GM18858 (cell line): ENCODE results near the gene ARHGAP15.

Experiments
- ATAC-seq: cut with Tn5 transposase; IDR thresholded peaks from one replicate; pipeline ENCODE4 v1.9.1; 2021; ENCODE audit not compliant: unreplicated experiment

ARHGAP15 gene

DNA sequence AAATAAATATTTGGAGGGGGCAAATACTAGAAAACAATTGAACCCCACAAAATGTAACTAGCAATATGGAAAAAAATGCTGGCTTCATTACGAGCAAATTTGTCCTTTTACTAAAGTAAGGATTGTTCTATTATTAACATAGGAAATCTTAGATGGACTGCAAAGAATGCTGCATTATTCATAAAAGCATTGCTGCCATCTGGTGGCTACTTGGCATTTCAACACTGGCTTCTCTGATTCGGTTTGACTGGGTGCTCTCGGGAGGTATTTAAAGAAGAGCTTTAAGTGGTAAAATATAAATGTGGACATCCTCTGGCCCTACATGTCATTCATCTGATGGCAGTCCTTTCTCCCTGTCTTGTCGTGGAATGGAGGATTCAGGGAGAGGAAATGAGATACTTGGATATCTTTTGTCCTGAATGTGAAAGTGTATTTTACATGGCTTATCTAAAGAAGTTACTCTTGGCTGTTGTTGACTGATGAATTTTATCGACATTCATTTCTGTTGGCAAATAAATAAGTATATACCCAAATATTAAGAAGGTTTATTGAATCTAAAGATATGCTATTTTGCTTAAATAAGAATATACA is 130.2 kb downstream of the ARHGAP15 start:
- peak; percentile 36 for ATAC-seq

DNA sequence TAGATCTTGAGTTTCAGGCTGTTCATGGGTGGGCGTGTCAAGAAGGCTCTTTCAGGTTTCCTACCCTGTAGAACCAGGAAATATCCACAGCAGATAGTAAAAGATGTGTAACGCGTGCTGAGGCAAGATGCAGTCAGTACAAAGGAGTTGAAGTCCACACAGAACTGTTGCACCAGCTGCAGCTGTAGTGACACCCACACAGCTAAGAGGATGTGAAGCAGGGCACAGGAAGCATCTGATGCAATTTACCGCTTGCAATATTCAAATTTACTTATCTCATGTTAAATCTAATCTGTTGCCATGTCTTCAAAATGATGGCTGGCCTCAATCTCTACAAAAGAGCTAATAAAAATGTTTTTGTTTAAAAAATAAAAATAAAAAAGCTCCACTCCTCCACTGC is 132.8 kb downstream of the ARHGAP15 start:
- ATAC-seq, result peak; percentile 64

DNA sequence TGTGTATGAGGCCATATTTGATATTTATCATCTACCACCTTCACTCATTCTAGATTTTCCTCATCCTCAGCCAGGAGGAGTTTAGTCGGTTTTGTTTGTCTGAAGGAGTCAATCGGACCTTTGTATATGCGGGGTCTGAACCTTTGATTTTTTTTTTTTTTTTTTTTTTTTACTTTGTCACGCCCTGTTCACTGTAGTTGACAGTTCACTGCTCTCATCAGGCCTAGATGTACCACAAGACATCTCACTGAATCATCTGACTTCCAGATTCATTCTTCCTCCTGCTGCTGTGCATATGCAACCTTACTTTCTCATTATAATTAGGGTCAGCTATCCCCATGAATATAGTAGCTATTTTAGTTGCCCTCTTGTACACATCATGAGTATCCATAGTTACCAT is 133.2 kb downstream of the ARHGAP15 start:
- no peak for ATAC-seq

DNA sequence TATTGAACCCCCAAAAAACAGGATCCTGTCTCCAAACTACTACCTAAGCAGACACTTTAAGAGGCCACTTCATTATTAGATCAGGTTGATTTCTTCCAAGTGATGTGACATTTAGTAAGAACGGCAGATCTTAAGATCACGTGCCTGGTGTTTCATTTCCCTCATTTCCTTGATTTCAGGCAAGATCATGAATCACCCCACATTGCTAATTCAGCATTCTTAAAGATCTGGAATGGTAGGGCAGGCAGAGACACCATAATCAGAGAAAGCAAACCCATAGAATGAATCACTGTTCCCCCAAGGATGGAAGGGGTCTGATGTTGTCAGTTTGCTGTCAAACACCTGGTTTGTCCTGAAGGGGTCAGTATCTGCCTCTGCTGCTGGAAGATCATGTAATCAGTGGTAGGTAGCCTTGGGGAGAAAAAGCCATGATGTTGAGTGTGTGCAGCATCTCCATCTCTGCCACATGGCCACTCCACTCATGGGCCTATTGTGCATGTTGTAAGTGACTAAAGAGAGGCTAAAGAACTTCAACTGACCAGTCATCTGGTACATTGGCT is 133.9 kb downstream of the ARHGAP15 start:
- no peak for ATAC-seq

DNA sequence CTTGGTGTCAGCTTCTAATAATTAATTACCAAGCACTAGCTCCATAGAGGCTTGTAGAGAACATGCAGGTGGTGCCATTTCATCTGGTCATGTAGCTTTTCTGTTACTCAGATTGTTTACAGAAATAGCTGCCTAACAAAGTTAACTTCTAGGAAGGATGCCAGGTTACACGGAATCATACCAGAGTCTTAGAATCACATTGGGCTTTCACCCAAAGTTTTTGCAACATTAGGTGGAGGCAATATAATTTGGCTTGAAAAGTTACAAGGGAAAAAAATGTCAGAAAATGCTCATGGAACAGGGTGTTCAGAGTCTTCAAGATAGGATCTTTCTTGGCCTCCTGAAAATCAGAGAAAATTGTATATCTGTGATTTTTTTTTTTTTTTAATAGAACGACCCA is 135.6 kb downstream of the ARHGAP15 start:
- ATAC-seq, result no peak

DNA sequence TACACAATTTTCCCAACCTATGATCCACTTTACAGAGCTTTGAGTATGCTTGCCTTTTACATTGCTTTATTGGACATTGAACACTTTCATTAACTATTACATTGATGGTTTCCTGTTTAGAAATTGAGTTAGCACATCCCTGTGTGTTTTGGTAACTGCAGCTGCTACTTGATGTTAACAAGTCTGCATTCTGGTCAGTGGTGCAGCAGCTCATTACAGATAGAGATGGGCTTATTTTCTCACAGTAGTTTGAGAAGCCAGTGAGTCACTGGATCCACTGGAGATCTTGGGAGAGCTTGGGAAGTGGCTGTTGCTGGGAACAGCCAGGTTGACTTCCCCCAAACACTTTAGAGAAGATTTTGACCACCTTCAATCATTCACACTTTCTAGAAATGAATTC is 150.5 kb downstream of the ARHGAP15 start:
- no peak for ATAC-seq

DNA sequence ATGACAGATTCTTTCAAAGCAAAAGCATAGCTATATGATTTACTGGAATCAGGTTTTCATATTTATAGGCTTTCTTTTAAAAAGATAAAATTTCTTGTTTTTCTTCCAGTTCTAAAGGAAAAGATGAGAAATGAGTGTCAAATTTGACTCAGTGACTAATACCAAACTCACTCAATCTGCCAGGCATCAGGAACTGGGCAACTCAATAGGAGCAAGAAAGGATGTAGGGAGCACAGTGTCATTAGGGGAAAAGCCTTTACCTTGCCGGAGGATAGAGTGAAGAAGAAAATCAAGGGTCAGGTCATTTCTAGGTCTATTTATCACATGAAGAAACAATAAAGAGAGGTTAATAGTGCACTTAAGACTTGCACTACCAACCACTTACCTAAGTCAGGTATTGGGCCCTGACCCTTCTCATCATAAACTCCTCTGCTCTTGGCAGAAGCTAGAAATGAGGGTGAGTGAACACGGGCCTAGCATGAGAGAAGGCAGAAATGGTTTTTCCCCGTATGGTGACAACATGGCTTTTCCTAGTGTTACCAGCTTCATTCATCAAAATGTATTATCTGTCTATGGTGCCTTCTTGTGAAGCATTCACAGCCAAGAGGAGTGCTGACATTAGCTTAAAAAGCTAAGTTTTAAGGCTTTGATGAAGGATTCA is 151.0 kb downstream of the ARHGAP15 start:
- ATAC-seq, result no peak

DNA sequence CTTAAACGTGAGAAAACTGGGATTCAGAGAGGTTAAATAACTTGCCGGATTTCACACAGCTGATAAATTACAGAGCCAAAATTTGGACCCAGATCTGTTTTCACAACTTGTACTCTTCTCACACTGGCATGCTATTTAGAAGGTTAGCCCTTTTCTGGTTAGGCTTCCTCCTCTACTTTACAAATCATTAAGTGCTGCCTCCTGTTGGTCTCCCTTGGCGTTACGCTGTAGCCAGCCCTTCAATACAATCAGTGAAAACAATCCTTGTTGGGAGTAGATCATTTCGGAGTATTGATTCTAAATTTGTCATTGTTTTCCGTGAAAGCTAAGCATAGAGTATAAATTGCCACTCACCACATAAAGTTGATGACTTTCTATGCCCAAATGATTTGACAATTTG is 153.5 kb downstream of the ARHGAP15 start:
- no peak for ATAC-seq

DNA sequence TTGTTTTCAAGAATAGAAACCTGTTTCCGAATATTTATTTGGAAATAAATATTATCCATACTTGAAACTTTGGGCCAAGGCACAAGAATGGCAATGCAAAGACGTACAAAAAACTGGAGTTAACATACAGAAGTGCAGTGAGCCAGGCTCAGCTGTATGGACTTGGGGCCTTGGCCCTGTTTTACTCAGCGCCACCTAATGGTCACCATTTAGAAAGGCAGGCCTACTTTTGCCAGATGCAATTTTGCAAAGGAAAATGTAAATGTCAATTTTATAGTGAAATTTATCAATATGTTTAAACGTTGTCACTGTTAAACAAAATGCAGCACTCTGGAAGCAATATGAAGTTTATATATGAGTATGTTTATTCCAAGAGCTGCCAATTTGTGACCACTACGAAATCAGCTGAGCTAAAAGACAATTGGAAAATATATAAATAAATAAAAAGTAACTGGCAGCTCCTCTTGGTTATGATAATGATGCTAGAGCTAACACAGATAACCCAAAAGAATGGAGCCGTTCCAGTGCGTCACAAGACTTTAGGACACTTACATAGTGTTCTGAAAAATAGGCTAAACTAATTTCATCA is 155.0 kb downstream of the ARHGAP15 start:
- peak; percentile 57 for ATAC-seq

DNA sequence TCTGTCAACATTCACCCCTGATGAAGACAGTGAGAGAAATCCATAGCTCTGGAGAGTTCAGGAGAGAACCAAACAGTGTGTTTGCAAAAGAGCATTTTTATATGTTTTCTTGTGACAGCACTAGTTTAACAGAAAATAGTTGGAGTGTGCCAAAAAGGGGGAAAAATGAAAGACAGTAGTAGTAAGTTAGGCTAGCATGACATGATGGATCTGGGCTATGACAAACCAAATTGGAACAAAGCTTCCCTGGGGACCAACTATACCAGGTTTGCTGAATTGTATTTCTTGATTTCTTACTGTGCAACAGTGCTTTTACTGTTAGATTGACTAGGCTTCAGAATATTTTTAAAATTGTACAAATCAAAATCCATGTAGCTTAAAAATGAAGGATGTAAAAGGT is 159.8 kb downstream of the ARHGAP15 start:
- ATAC-seq, result no peak

DNA sequence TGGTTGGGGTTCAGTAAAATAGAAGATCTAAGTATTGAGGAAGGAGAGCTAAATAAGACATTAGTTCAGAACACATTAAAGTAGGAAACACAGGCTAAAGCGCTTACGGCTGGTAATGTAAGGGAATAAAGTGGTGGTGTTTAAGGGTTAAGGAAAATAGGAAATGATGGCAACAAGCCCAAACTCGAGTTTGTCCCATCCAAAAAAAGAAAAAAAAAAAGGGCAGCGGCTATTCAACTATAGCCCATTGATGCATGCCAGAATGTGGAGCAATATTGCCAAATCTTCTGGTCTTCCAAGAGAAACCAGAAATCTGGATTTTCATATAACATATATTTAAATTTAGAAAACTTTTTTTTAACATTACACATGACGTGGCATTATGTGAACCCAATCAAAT is 161.0 kb downstream of the ARHGAP15 start:
- ATAC-seq, result no peak

DNA sequence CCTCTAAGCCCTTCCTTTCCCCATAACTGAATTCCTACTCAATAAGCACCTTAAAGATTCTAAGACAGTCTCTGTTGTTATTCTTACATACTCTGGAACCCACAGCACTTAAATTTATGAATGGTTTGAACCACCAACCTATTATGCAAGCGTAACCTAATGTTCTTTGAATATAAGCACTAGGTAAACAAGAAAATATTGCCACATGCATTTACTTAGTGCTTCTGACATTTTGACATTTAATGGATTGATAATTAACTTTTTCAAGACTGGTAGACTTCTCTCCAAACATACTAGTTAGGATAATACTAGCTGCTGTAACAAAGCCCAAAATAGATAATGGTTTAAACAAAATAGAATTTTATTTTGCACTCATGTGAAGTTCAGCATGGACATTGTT is 164.8 kb downstream of the ARHGAP15 start:
- no peak for ATAC-seq

DNA sequence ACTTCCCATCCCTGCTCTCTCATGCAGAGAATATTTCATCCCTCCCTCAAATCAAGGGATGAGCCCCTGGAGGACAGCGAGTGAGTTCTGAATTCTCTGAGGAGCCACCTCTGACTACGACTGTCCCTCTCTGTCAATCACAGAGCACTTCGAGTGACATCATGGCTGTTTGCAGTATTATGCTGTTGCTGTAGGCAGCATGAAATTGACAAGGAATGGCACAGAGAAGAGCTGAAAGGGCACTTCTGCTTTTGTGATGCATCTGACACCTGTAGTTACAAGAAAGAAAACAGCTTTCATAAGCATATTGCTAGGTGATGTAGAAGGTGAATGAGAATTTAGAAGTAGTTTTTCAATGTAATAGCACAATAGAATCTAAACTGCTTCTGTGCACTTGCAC is 166.9 kb downstream of the ARHGAP15 start:
- no peak for ATAC-seq

DNA sequence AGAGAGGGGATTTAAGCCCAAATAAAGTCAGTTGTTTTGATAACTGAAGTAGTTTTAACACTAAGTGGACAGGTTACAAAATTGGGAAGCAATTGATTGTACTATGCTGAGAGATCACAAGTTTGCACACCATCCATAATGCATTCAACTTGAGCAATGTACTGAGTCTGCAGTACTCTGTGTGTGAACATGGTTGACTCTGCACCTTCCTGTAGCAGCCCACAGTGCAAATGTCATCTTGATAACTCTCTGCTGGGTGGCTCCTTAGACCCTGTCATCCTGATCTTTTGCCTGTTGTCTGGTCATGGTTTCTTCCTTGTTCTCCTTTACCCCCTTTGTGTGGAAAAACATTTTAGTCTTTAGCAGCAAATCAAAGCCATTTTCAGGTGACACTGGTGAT is 168.0 kb downstream of the ARHGAP15 start:
- ATAC-seq, result no peak

DNA sequence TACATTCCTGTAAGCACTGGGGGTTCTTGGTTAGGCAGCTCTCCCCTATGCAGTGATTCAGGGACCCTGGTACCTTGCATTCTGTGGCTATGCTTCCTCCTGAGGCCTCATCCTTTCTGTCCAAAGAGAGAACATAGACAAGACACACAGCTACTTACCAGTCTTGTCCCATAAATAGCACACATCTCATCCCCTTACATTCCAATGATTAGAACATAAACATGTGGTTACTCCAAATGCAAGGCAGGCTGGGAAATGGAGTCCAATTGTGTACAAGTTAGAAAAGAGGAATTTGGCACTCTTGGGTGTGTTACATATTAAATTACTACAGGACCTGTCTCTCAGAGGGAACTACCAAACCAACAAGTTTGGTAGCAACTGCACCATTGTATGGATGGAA is 171.3 kb downstream of the ARHGAP15 start:
- no peak for ATAC-seq

DNA sequence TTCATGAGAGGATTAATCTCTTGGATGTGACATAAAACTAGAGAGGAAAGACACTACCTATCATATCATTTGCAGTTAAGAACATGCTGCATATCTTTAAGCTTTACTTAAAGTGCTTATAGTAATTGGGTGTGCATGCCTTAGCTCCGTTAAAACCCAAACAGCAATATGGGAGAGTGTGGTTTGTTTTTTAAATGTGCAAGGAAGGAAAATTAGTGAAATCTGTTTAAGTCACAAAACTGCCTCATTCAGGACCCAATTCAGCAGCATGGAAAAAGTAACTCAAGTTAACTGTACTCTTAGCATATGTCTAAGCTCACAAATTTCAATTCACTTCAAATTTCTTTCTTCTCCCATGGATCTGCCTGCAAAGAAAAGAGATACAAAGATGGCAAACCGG is 182.2 kb downstream of the ARHGAP15 start:
- ATAC-seq, result no peak

DNA sequence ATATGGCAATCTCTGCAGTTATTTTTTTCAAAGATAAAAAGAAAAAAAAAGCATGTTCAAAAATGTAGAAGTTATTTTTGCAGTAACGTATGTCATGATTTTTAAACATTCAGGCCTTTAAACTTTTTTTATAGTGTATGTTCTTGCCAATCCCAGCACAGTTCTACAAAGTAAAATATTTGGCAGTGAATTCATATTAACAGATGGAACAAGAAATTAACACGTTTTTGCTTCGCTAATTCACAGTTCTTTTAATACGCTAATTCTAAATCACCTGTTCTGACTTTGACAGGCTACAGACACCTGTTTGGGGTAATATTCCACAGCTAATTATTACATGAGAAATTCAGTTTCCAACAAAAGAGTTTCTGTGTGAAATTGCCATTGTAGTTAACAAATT is 183.2 kb downstream of the ARHGAP15 start:
- ATAC-seq, result no peak

DNA sequence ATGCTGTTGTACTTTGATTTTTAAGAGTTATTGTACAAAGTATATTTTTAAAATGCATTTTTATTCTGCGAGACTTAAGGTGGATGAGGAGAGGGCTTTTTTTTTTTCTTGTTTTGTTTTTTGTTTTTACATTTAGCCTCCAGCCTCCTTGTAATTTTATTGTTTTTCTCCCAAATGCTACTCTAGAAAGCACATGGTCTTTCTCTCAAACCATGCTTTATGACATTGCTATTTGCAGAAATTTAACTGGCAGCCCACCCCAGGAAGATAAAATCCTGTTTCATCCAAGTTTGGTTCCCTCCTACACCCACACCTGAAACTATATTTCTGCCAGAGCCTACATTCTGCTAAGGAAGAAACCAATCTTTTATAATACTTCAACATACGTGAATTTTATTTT is 184.6 kb downstream of the ARHGAP15 start:
- no peak for ATAC-seq

DNA sequence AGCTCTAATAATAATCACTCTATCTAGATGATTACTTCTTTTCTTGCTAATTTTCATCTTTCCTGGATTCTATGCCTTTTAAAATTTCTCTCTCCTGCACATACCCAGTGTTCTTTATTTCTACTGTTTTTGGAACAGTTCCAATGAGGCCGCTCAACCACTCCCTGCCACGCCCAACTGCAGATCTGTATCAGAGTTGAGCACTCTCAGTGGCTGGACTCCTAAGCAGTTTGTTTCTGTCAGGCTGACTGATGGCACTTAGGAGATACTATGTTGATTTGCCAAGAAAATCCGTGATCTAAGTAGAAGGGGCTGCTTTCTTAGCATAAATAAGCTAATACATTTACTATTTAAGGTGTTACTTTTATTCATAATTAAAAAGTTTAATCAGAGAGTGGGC is 192.8 kb downstream of the ARHGAP15 start:
- no peak for ATAC-seq

DNA sequence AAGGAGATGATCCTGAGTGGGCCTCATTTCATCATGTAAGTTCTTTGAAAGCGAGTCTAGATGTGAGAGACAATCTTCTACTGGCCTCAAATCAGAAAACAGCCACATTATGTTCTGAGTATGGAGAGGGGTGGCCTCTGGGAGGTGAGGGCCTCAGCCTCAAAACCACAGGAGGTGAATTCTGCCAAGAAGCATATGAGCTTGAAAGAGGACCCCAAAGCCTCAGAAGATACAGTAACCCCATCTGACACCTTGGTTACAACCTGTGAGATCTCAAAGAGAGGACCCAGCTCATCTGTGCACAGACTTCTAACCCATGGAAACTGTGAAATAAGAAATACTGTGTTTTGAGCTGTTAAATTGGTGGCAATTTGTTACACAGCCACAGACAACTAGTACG is 200.1 kb downstream of the ARHGAP15 start:
- no peak for ATAC-seq

DNA sequence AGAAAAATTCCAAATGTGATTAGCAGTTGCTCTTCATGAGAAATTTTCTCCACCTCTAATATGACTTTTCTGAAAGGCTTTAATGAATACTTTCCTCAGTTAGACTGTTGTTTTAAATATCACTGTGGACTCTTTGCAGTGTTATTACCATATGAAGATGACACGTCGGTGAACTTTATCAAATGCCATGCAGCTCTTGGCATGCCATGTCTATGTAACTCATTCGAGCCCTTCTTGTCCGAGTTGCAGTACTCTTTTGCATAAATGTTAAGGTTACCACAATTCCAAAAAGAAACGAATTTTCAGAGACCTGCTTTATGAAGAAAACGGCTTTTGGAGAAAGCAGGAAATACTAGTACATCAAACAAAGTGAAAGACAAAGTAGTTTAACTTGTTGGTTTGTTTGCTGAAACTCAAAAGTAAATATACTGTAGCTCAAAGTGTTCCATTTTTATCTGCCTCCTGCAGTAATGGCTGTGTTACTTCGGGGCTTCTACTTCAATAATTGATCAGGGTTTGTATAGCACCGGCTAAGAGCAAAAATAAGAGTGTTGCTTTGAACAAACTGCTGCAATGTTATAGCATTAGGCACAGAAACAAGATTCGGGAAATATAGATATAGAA is 204.1 kb downstream of the ARHGAP15 start:
- ATAC-seq, result no peak

DNA sequence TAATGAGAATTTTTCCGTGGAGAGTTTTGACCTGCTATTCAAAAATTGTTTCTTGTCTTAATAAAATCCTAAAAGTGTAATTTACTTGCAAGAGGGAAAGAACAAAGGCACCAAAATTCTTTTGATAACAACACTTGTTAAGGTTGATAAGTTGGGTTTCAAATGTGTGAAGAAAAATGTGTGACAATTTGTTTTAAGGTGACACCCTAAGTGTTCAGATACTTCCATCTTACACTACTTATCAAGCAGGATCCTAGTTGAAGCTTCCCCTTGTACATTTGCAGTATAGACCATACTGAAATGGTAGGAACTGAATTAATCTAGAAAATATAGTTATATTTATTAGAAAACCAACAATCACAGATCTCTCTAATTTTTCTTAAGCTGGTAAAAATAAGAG is 204.6 kb downstream of the ARHGAP15 start:
- ATAC-seq, result no peak
